A673 (cell line): ENCODE measurements around the gene KCNMB1. TPM values are rescaled to one million over a fixed set of nuclear protein-coding genes. Genes with fewer than 3 reads are reported as not detected.

Source experiments
- BruUV-seq: library from RNA; stranded (reverse); fragments of 400-500 nt; replicated peaks from 2 replicates; lab custom pipeline; 2021; lab: Mats Ljungman, UMichigan
- CTCF ChIA-PET: fragments of 300-600 bp; sonication (Branson Sonifier 250); formaldehyde crosslinking; loops from one replicate; lab custom pipeline; 2022; ENCODE audit warnings: antibody characterized with exemption; lab: Charles Lee
- POLR2A ChIA-PET: fragments of 300-600 bp; sonication (Branson Sonifier 250); formaldehyde crosslinking; loops from one replicate; lab custom pipeline; 2022; ENCODE audit warnings: antibody characterized with exemption; ENCODE audit not compliant: low non-redundant PET; lab: Charles Lee
- DNase-seq: peaks from one replicate; pipeline ENCODE4 v3.0.0-alpha.2; 2015; ENCODE audit warnings: low spot score
- H3K27ac ChIP-seq: fragments of 200-600 bp; sonication (generic); 2 replicates; pipeline ENCODE4 v1.5.1; 2016; ENCODE audit warnings: mixed run types, low read depth, mild to moderate bottlenecking, mixed read lengths, antibody characterized with exemption, low read length; ENCODE audit not compliant: poor library complexity, severe bottlenecking
- H3K27me3 ChIP-seq: fragments of 200-600 bp; sonication (generic); replicated peaks from 2 replicates; pipeline ENCODE4 v1.6.1; 2017; ENCODE audit warnings: mixed run types, low read depth, mild to moderate bottlenecking, mixed read lengths, antibody characterized with exemption, low read length; ENCODE audit not compliant: insufficient read depth, poor library complexity
- H3K36me3 ChIP-seq: fragments of 200-600 bp; sonication (generic); 2 replicates; pipeline ENCODE4 v1.6.1; 2016; ENCODE audit warnings: mixed run types, mild to moderate bottlenecking, mixed read lengths, antibody characterized with exemption, low read length; ENCODE audit not compliant: insufficient read depth, poor library complexity, severe bottlenecking
- H3K4me1 ChIP-seq: fragments of 200-600 bp; sonication (generic); 2 replicates; pipeline ENCODE4 v1.6.1; 2017; ENCODE audit warnings: mixed run types, mild to moderate bottlenecking, mixed read lengths, antibody characterized with exemption, low read length; ENCODE audit not compliant: insufficient read depth, poor library complexity, severe bottlenecking
- H3K4me3 ChIP-seq: fragments of 200-600 bp; sonication (generic); 2 replicates; pipeline ENCODE4 v1.5.1; 2016; ENCODE audit warnings: low read depth, mixed run types, mild to moderate bottlenecking, mixed read lengths, low read length; ENCODE audit not compliant: poor library complexity, severe bottlenecking
- H3K9me3 ChIP-seq: fragments of 200-600 bp; sonication (generic); 2 replicates; pipeline ENCODE4 v1.6.1; 2016; ENCODE audit warnings: mixed run types, low read depth, mild to moderate bottlenecking, mixed read lengths, antibody characterized with exemption, low read length; ENCODE audit not compliant: poor library complexity, severe bottlenecking
- CTCF ChIP-seq: fragments of 300-800, 200-600 bp; sonication (generic); conservative IDR thresholded peaks from 2 replicates; pipeline ENCODE4 v1.5.1; 2017; ENCODE audit warnings: low read depth, mild to moderate bottlenecking, antibody characterized with exemption, low read length, moderate library complexity, mixed read lengths
- EZH2 ChIP-seq: fragments of 200-600 bp; sonication (generic); IDR thresholded peaks from 2 replicates; pipeline ENCODE4 v1.6.1; 2017; ENCODE audit warnings: borderline replicate concordance, low read depth, mild to moderate bottlenecking, mixed read lengths, antibody characterized with exemption, low read length; ENCODE audit not compliant: poor library complexity, severe bottlenecking
- intact Hi-C: fragments of 100-400 bp; cut with micrococcal nuclease; formaldehyde crosslinking; loops from one replicate; pipeline ENCODE4 v1.10.0; 2022; ENCODE audit not compliant: unreplicated experiment
- total RNA-seq: library from RNA; stranded (reverse); gene quantifications from 2 replicates; pipeline ENCODE4 v1.2.3, GENCODE V29; 2021

The KCNMB1 gene
- total RNA-seq, 1 experiment from 2014 or later = not detected

- no peaks in the 10 kb centered on the region for H3K36me3 ChIP-seq
- no peaks in the 10 kb centered on the region for H3K27me3 ChIP-seq
- BruUV-seq = no TSS peak
- intact Hi-C loops = no loop called here
- no peak overlapping the region for H3K27ac ChIP-seq
- CTCF ChIA-PET = no interaction called here
- TF ChIP-seq CTCF (no peak), EZH2 (no peak)
- POLR2A ChIA-PET = no interaction called here
- DNase-seq = no peak
- no peaks in the 10 kb centered on the region for H3K4me1 ChIP-seq
- H3K4me3 ChIP-seq = no peak overlapping the region
- no peaks in the 10 kb centered on the region for H3K9me3 ChIP-seq
These were observed 26.5 kb downstream of the KCNMB1 start for GRCh38 chr5:170362656-170363055.

- TF ChIP-seq EZH2 (no peak), CTCF (no peak)
- no peaks in the 10 kb centered on the region for H3K9me3 ChIP-seq
- no peaks in the 10 kb centered on the region for H3K4me1 ChIP-seq
- H3K36me3 ChIP-seq = no peaks in the 10 kb centered on the region
- no TSS peak for BruUV-seq
- ChIA-PET POLR2A (interaction anchor here (0.6 kb wide), 1 partner anchor 39 kb away, joined by 3 read pairs; no protein-coding TSS in a partner anchor), CTCF (no interaction called here)
- no peak overlapping the region for H3K27ac ChIP-seq
- DNase-seq = no peak
- intact Hi-C loops = no loop called here
- H3K27me3 ChIP-seq = no peaks in the 10 kb centered on the region
- H3K4me3 ChIP-seq = no peak overlapping the region
These were observed 27.1 kb downstream of the KCNMB1 start for GRCh38 chr5:170362102-170362501.

DNA sequence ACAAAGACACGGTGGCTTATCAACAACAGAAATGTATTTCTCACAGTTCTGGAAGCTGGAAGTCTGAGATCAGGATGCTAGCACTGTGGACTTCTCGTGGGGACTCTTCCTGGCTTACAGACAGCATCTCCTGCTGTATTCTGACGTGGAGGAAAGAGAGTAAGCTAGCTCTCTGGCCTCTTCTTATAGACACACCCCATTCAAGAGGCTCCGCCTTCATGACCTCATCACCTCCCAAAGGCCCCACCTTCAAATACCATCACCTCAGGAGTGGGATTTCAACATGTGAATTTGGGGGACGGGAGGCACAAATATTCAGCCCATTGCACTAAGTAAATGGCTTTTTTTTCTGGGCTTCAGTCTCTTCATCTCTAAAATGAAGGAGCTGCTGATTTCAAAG is 27.6 kb downstream of the KCNMB1 start:
- no TSS peak for BruUV-seq
- DNase-seq = no peak
- no peaks in the 10 kb centered on the region for H3K9me3 ChIP-seq
- intact Hi-C loops = no loop called here
- ChIA-PET POLR2A (interaction anchor here (0.6 kb wide), 1 partner anchor 39 kb away, joined by 3 read pairs; no protein-coding TSS in a partner anchor), CTCF (no interaction called here)
- H3K27me3 ChIP-seq = no peaks in the 10 kb centered on the region
- H3K4me3 ChIP-seq = no peak overlapping the region
- no peak for TF ChIP-seq CTCF
- TF ChIP-seq EZH2 = no peak
- no peaks in the 10 kb centered on the region for H3K4me1 ChIP-seq
- H3K27ac ChIP-seq = no peak overlapping the region
- no peaks in the 10 kb centered on the region for H3K36me3 ChIP-seq
